ENCODE data around the gene PRELID2.

- no peak for TF ChIP-seq POLR2A (IDR thresholded peaks at IDR 0.05)
- TF ChIP-seq CTCF (IDR thresholded peaks at IDR 0.05) = no peak
Observed at GRCh38 chr5:145858959-145859358, 23.8 kb upstream of the PRELID2 start.

Data from gastroesophageal sphincter (tissue), 3 donors.